Gastrocnemius medialis (tissue), 4 donors: Measurements from ENCODE around the gene TCEAL9.

ENCODE experiments used
- CTCF ChIP-seq, 5 experiments: fragments of 450-650 bp in 3 of 5; fragments of 200-600 bp in 2 of 5; sonication (generic) in 2 of 5; IDR thresholded peaks in 4 of 5; conservative IDR thresholded peaks in 1 of 5; 1 replicate in 4 of 5; 2 replicates in 1 of 5; pipeline ENCODE4 v1.5.1; 2016 to 2019; ENCODE audit warnings: antibody characterized with exemption in 5 of 5, mild to moderate bottlenecking in 3 of 5, moderate library complexity in 3 of 5
- POLR2A ChIP-seq, 2 donors: fragments of 450-650 bp; IDR thresholded peaks; one replicate each; pipeline ENCODE4 v1.6.1; 2017; ENCODE audit warnings: antibody characterized with exemption in 2 of 2, mild to moderate bottlenecking in 2 of 2, moderate library complexity in 2 of 2

- no peak for TF ChIP-seq CTCF (IDR thresholded peaks at IDR 0.05 in 4 of 5, conservative IDR thresholded peaks at IDR 0.05 in 1 of 5)
- TF ChIP-seq POLR2A (IDR thresholded peaks at IDR 0.05): no peak
These were observed 30.0 kb downstream of the TCEAL9 start for GRCh38 chrX:103386332-103386731.
